GM12878 (cell line): ENCODE measurements around the gene PTCRA. TPM values are rescaled to one million over a fixed set of nuclear protein-coding genes. Genes with fewer than 3 reads are reported as not detected.

Experiments used
- ATAC-seq: fragments of 200-7000 bp; cut with Tn5 transposase; 3 replicates; pipeline ENCODE4 v1.9.1; 2020; ENCODE audit warnings: mild to moderate bottlenecking, moderate library complexity
- BruUV-seq: library from RNA; stranded (reverse); fragments of 400-500 nt; replicated peaks from 2 replicates; lab custom pipeline; 2021; lab: Mats Ljungman, UMichigan
- CTCF ChIA-PET: fragments of 300-600 bp; sonication (Branson Sonifier 250); formaldehyde crosslinking; extraction: SDS; loops from one replicate; lab custom pipeline; 2021; ENCODE audit warnings: inconsistent platforms; lab: Yijun Ruan, JAX
- POLR2A ChIA-PET: fragments of 350-600 bp; formaldehyde crosslinking; extraction: SDS; loops from one replicate; lab custom pipeline; 2021; ENCODE audit warnings: inconsistent platforms; lab: Charles Lee
- RAD21 ChIA-PET: fragments of 300-600 bp; sonication (Branson Sonifier 250); formaldehyde crosslinking; loops from one replicate; lab custom pipeline; 2023; ENCODE audit warnings: antibody characterized with exemption; ENCODE audit not compliant: unreplicated experiment; lab: Charles Lee
- SMC1A ChIA-PET: fragments of 300-600 bp; sonication (Branson Sonifier 250); formaldehyde crosslinking; loops from one replicate; lab custom pipeline; 2023; ENCODE audit not compliant: unreplicated experiment, uncharacterized antibody; lab: Charles Lee
- DNase-seq: peaks from one replicate; pipeline ENCODE4 v3.0.0-alpha.2; 2011; ENCODE audit warnings: low read depth, low spot score
- FAIRE-seq: peaks from 3 replicates; lab custom pipeline; 2011; peaks lifted over from hg19 to GRCh38; lab: Jason Lieb, UNC
- H2AFZ ChIP-seq: 2 replicates; pipeline ENCODE4 v1.6.0; 2011; ENCODE audit warnings: low read depth, low read length, control low read depth; ENCODE audit not compliant: control insufficient read depth
- H3K27ac ChIP-seq: 2 replicates; pipeline ENCODE4 v1.5.1; 2011; ENCODE audit warnings: control low read depth; ENCODE audit not compliant: control insufficient read depth, insufficient read depth
- H3K27me3 ChIP-seq, 2 experiments: replicated peaks in 1 of 2; 2 replicates each; pipeline versions ENCODE4 v1.6.0 to v1.6.1; 2011; ENCODE audit warnings: low read length in 1 of 2; ENCODE audit not compliant: control insufficient read depth in 2 of 2, insufficient read depth in 2 of 2
- H3K36me3 ChIP-seq, 2 experiments: 2 replicates each; pipeline ENCODE4 v1.5.1; 2011; ENCODE audit warnings: low read length in 1 of 2; ENCODE audit not compliant: control insufficient read depth in 2 of 2, insufficient read depth in 2 of 2
- H3K4me1 ChIP-seq: 2 replicates; pipeline ENCODE4 v1.6.1; 2011; ENCODE audit warnings: mild to moderate bottlenecking, low read length, moderate library complexity, mixed read lengths; ENCODE audit not compliant: control insufficient read depth, insufficient read depth
- H3K4me2 ChIP-seq: 2 replicates; pipeline ENCODE4 v1.6.0; 2011; ENCODE audit warnings: control low read depth; ENCODE audit not compliant: control insufficient read depth, insufficient read depth
- H3K4me3 ChIP-seq: fragments of 200-600 bp; sonication (generic); 2 replicates; pipeline ENCODE4 v1.5.1; 2016
- H3K79me2 ChIP-seq: 2 replicates; pipeline ENCODE4 v1.6.0; 2011; ENCODE audit warnings: low read length; ENCODE audit not compliant: control insufficient read depth, insufficient read depth
- H3K9ac ChIP-seq: 2 replicates; pipeline ENCODE4 v1.8.0; 2011; ENCODE audit warnings: low read length, control low read depth, mixed read lengths; ENCODE audit not compliant: control insufficient read depth, insufficient read depth
- H3K9me3 ChIP-seq: replicated peaks from 3 replicates; pipeline ENCODE4 v1.5.1; 2011; ENCODE audit warnings: mild to moderate bottlenecking, low read length; ENCODE audit not compliant: control insufficient read depth, insufficient read depth
- H4K20me1 ChIP-seq: 2 replicates; pipeline ENCODE4 v1.6.0; 2011; ENCODE audit not compliant: control insufficient read depth, insufficient read depth
- MEF2B ChIP-seq: fragments of 450-650 bp; IDR thresholded peaks from 2 replicates; pipeline ENCODE4 v1.6.1; 2018; ENCODE audit warnings: mild to moderate bottlenecking, moderate library complexity; ENCODE audit not compliant: partially characterized antibody, poor library complexity, severe bottlenecking
- WGBS: methylation state at CpG from one replicate; pipeline ENCODE4 v1.1.6; 2016; ENCODE audit warnings: low lambda C conversion rate; ENCODE audit not compliant: insufficient replicate concordance, insufficient coverage; ENCODE audit errors: missing lambda C conversion rate; 5-methylcytosine and 5-hydroxymethylcytosine counted together
- in situ Hi-C: fragments of 300-500 bp; cut with MboI; formaldehyde crosslinking; loops from 9 replicates; pipeline ENCODE4 v1.14.3; 2018; ENCODE audit warnings: mixed read lengths
- intact Hi-C: fragments of 100-400 bp; cut with micrococcal nuclease; formaldehyde crosslinking; loops from one replicate; pipeline ENCODE4 v1.14.2; 2022; ENCODE audit not compliant: unreplicated experiment
- polyA plus RNA-seq, 11 experiments: library from polyadenylated mRNA; depleted of rRNA in 4 of 11; unstranded in 6 of 11; stranded (reverse) in 5 of 11; fragments of >200 nt; fragmentation: Nextera tagmentation in 4 of 11; fragmentation: Illumina TruSeq in 1 of 11; extraction: Ambion mirVana in 4 of 11; extraction: Trizol in 1 of 11; gene quantifications; 1 replicate in 1 of 11; 2 replicates in 10 of 11; pipeline versions ENCODE4 v1.2.1 to v1.2.3, GENCODE V29; 2011 to 2016; ENCODE audit warnings: inconsistent platforms in 2 of 11, missing spikeins in 2 of 11, low read depth in 1 of 11
- total RNA-seq, 4 experiments: library from RNA; depleted of rRNA in 3 of 4; stranded (reverse); fragments of >200 nt in 3 of 4; fragmentation: Illumina TruSeq in 1 of 4; extraction: Trizol in 1 of 4; gene quantifications; 2 replicates each; pipeline versions ENCODE4 v1.2.1 to v1.2.3, GENCODE V29; 2013 to 2021
- TF ChIP-seq, protein P1 (sequence below): fragments of 450-650 bp; IDR thresholded peaks from 2 replicates; pipeline ENCODE4 v1.6.1; 2017; ENCODE audit warnings: mild to moderate bottlenecking, moderate library complexity

The PTCRA gene
- total and polyA plus RNA-seq, 10 of the 15 experiments (the other 5 are each of a cell fraction or from before 2014, with no cell fraction given) = 0.10 to 1.1 (median 0.19) TPM; not detected in 4

DNA sequence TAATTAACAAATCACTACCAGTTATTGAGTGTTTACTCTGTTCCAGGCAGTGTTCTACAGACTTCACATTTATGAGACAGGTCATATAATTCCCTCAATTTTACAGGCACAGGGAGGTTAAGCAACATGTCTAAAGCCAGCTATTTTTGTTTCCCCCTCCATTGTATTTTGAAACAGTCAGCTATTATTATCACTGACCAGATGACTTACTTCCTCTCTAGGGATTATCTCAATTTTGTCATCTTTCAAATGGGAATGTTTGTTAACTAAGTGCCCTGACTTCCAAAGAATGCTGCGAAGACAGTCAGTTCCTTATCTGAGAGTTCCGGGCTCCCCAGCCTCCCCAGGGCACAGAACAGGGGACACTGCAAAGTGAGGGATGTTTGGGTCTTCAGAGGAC lies 7.8 kb downstream of the PTCRA start:
- ChIA-PET RAD21 (interaction anchor here (1.0 kb wide), 1 partner anchor 61 kb away, joined by 3 read pairs; the partner anchor contains the start of gene PPP2R5D), POLR2A (no interaction called here), CTCF (interaction anchor here (1.4 kb wide), 2 partner anchors 10 to 23 kb away, joined by 3 to 4 read pairs; no protein-coding TSS in a partner anchor), SMC1A (no interaction called here)
- Histone ChIP-seq H2AFZ (no peak overlapping the region), H3K27ac (no peak overlapping the region), H3K9ac (no peak overlapping the region), H4K20me1 (no peaks in the 10 kb centered on the region), H3K4me1 (peaks cover 6% of the 10 kb centered on the region; the same call in 1 of the 2 replicates), H3K4me3 (no peak overlapping the region), H3K4me2 (no peak overlapping the region), H3K9me3 (no peaks in the 10 kb centered on the region), H3K36me3 (no peaks in the 10 kb centered on the region), H3K79me2 (no peaks in the 10 kb centered on the region), H3K27me3 (no peaks in the 10 kb centered on the region)
- no peak for DNase-seq
- 74% methylated on average over 2 of the region's 2 CpGs for WGBS
- no peak; the same call in 2 of the 3 replicates for ATAC-seq
- in situ Hi-C loops = no loop called here
- intact Hi-C loops = no loop called here
- TF ChIP-seq MEF2B = peak; percentile 27
- TF ChIP-seq, protein P1, sequence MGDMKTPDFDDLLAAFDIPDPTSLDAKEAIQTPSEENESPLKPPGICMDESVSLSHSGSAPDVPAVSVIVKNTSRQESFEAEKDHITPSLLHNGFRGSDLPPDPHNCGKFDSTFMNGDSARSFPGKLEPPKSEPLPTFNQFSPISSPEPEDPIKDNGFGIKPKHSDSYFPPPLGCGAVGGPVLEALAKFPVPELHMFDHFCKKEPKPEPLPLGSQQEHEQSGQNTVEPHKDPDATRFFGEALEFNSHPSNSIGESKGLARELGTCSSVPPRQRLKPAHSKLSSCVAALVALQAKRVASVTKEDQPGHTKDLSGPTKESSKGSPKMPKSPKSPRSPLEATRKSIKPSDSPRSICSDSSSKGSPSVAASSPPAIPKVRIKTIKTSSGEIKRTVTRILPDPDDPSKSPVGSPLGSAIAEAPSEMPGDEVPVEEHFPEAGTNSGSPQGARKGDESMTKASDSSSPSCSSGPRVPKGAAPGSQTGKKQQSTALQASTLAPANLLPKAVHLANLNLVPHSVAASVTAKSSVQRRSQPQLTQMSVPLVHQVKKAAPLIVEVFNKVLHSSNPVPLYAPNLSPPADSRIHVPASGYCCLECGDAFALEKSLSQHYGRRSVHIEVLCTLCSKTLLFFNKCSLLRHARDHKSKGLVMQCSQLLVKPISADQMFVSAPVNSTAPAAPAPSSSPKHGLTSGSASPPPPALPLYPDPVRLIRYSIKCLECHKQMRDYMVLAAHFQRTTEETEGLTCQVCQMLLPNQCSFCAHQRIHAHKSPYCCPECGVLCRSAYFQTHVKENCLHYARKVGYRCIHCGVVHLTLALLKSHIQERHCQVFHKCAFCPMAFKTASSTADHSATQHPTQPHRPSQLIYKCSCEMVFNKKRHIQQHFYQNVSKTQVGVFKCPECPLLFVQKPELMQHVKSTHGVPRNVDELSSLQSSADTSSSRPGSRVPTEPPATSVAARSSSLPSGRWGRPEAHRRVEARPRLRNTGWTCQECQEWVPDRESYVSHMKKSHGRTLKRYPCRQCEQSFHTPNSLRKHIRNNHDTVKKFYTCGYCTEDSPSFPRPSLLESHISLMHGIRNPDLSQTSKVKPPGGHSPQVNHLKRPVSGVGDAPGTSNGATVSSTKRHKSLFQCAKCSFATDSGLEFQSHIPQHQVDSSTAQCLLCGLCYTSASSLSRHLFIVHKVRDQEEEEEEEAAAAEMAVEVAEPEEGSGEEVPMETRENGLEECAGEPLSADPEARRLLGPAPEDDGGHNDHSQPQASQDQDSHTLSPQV = no peak
- no peak for FAIRE-seq
- no TSS peak for BruUV-seq
